ENCODE data around the gene ZNF878.

ZNF878 gene

GRCh38 chr19:12034620-12035019 lies 18.1 kb downstream of the ZNF878 start:
- DNase-seq = no peak

GRCh38 chr19:12034198-12034597 lies 18.6 kb downstream of the ZNF878 start:
- DNase-seq = no peak

GRCh38 chr19:12015753-12016116 lies 37.0 kb downstream of the ZNF878 start:
- no peak for DNase-seq

GRCh38 chr19:12015015-12015752 lies 37.6 kb downstream of the ZNF878 start:
- no peak for DNase-seq

- no peak for DNase-seq
Observed at GRCh38 chr19:12000152-12000981, 52.4 kb downstream of the ZNF878 start.

GRCh38 chr19:11995174-11995573 lies 57.6 kb downstream of the ZNF878 start:
- DNase-seq = no peak

All from 8988T (cell line).